Right cardiac atrium (tissue), 5 donors: ENCODE data around the gene RNF223. TPM values are rescaled to one million over a fixed set of nuclear protein-coding genes. Genes with fewer than 3 reads are reported as not detected.

Experiments
- ATAC-seq, 2 donors: fragments of 200-7000 bp; cut with Tn5 transposase; one replicate each; pipeline versions ENCODE4 v1.8.0 to v1.9.1; 2020; ENCODE audit warnings: moderate library complexity in 2 of 2, mild to moderate bottlenecking in 1 of 2
- DNase-seq, 3 donors: peaks; one replicate each; pipeline ENCODE4 v3.0.0-alpha.2; 2020
- H3K27ac ChIP-seq: one replicate; pipeline ENCODE4 v1.5.1; 2013; ENCODE audit warnings: mild to moderate bottlenecking, low read length, control low read depth, moderate library complexity
- H3K27me3 ChIP-seq: one replicate; pipeline ENCODE4 v1.6.1; 2013; ENCODE audit not compliant: control insufficient read depth, insufficient read depth
- H3K4me1 ChIP-seq: one replicate; pipeline ENCODE4 v1.6.1; 2013; ENCODE audit warnings: low read length; ENCODE audit not compliant: control insufficient read depth, insufficient read depth
- H3K4me3 ChIP-seq: one replicate; pipeline ENCODE4 v1.5.1; 2013; ENCODE audit warnings: low read length, control low read depth
- H3K9me3 ChIP-seq: one replicate; pipeline ENCODE4 v1.6.1; 2013; ENCODE audit warnings: low read length; ENCODE audit not compliant: control insufficient read depth
- WGBS: extraction: QIAGEN DNeasy Blood & Tissue Kit; methylation state at CpG from one replicate; pipeline ENCODE4 v1.1.7; 2013; 5-methylcytosine and 5-hydroxymethylcytosine counted together
- intact Hi-C, 4 donors: fragments of 100-400 bp; cut with DNase I; formaldehyde crosslinking; loops; one replicate each; pipeline versions ENCODE4 v1.11.0 to v1.14.0; 2022 to 2023
- long read RNA-seq, 4 donors: library from polyadenylated mRNA; unstranded; transcript quantifications; one replicate each; pipeline ENCODE4 v2.0.0, GENCODE V29; 2020 to 2021
- polyA plus RNA-seq: library from polyadenylated mRNA; stranded (reverse); fragments of 200-250 nt; gene quantifications from one replicate; pipeline ENCODE4 v1.2.3, GENCODE V29; 2013
- total RNA-seq, 4 donors: library from RNA; stranded (reverse); fragmentation: NEBNext Ultra II Directional; extraction: Animal tissue kit (Norgen Biotek cat#: 25700); gene quantifications; one replicate each; pipeline ENCODE4 v1.2.1, GENCODE V29; 2021
- donor health status: healthy with polysubstance abuse.
- donor health status: DM: no; HTN: yes; CAD: no.
- donor health status: DM: no; HTN: no; CAD: no.
- donor health status: DM: no; HTN: yes; CAD: no; lungs with severe emphysema.
- donor health status: DM: yes; HTN: yes; CAD: no.

The RNF223 gene
- not detected for total RNA-seq
- polyA plus RNA-seq: not detected
- long read RNA-seq, donor 1: 0 reads
- long read RNA-seq, donor 2: 0 reads
- long read RNA-seq, donor 3: 0 reads
- long read RNA-seq, donor 4: 0 reads

GRCh38 chr1:1073743-1074587 is at the start of gene RNF223:
Gene RNF223, minus strand, starts transcription at chr1:1074306. Its CDS starts 1,740 bp downstream, at chr1:1072566.
- no peaks in the 10 kb centered on the region for H3K4me1 ChIP-seq
- no peak within 1 kb of the TSS for H3K27ac ChIP-seq
- no peak within 1 kb of the TSS for H3K4me3 ChIP-seq
- intact Hi-C loops: no loop called here
- 68% methylated on average over 35 of the region's 35 CpGs for WGBS
- H3K9me3 ChIP-seq: no peaks in the 10 kb centered on the region
- no peaks in the 10 kb centered on the region for H3K27me3 ChIP-seq
- DNase-seq: peak; percentile 12 to 56 (median 50)
- ATAC-seq: peak; percentile 4 to 12

GRCh38 chr1:1122981-1123480 is 48.9 kb upstream of the RNF223 start:
- H3K27ac ChIP-seq: no peak overlapping the region
- H3K27me3 ChIP-seq: no peaks in the 10 kb centered on the region
- ATAC-seq: no peak
- 64% methylated on average over 18 of the region's 18 CpGs for WGBS
- no peaks in the 10 kb centered on the region for H3K4me1 ChIP-seq
- DNase-seq: peak in 2 of 3 donors; percentile 18 to 31
- H3K9me3 ChIP-seq: no peaks in the 10 kb centered on the region
- H3K4me3 ChIP-seq: no peak overlapping the region
- intact Hi-C loops: loop anchor here (1.0 to 10.0 kb wide), 5 partner anchors 112 to 172 kb away; partner anchors contain the start of genes B3GALT6 (in 1 of the 4), C1QTNF12 (in 1 of the 4) and SDF4 (in 1 of the 4)

- H3K4me1 ChIP-seq: no peaks in the 10 kb centered on the region
- DNase-seq: peak; percentile 87 to 94 (median 94)
- no peaks in the 10 kb centered on the region for H3K27me3 ChIP-seq
- peak; percentile 89 to 91 for ATAC-seq
- 15% methylated on average over 39 of the region's 39 CpGs for WGBS
- no peaks in the 10 kb centered on the region for H3K9me3 ChIP-seq
- no peak overlapping the region for H3K27ac ChIP-seq
- H3K4me3 ChIP-seq: no peak overlapping the region
- intact Hi-C loops: loop anchor here (1.0 to 10.0 kb wide), 5 partner anchors 113 to 173 kb away; partner anchors contain the start of genes B3GALT6 (in 1 of the 4), C1QTNF12 (in 1 of the 4) and SDF4 (in 1 of the 4)
These were observed 48.1 kb upstream of the RNF223 start for GRCh38 chr1:1122078-1122811.

GRCh38 chr1:1121611-1122077 is 47.5 kb upstream of the RNF223 start:
- Histone ChIP-seq H3K27ac (no peak overlapping the region), H3K27me3 (no peaks in the 10 kb centered on the region), H3K4me1 (no peaks in the 10 kb centered on the region), H3K4me3 (no peak overlapping the region), H3K9me3 (no peaks in the 10 kb centered on the region)
- ATAC-seq (peak; percentile 4 to 27), DNase-seq (peak; percentile 15 to 46 (median 45))
- WGBS: 48% methylated on average over 15 of the region's 15 CpGs
- intact Hi-C loops: loop anchor here (1.0 to 10.0 kb wide), 5 partner anchors 113 to 173 kb away; partner anchors contain the start of genes B3GALT6 (in 1 of the 4), C1QTNF12 (in 1 of the 4) and SDF4 (in 1 of the 4)

GRCh38 chr1:1120866-1121591 is 46.9 kb upstream of the RNF223 start:
- H3K27me3 ChIP-seq: no peaks in the 10 kb centered on the region
- no peaks in the 10 kb centered on the region for H3K4me1 ChIP-seq
- H3K4me3 ChIP-seq: no peak overlapping the region
- intact Hi-C loops: loop anchor here (5.0 to 10.0 kb wide), 4 partner anchors 114 to 174 kb away; partner anchors contain the start of genes B3GALT6 (in 1 of the 4), C1QTNF12 (in 1 of the 4) and SDF4 (in 1 of the 4)
- no peaks in the 10 kb centered on the region for H3K9me3 ChIP-seq
- no peak for ATAC-seq
- WGBS: 84% methylated on average over 25 of the region's 25 CpGs
- DNase-seq: peak in 2 of 3 donors; percentile 18 to 45
- H3K27ac ChIP-seq: no peak overlapping the region

GRCh38 chr1:1120096-1120495 is 46.0 kb upstream of the RNF223 start:
- ATAC-seq (no peak), DNase-seq (peak in 2 of 3 donors; percentile 15 to 33)
- H3K9me3 ChIP-seq: no peaks in the 10 kb centered on the region
- H3K4me3 ChIP-seq: no peak overlapping the region
- 64% methylated on average over 16 of the region's 16 CpGs for WGBS
- H3K27ac ChIP-seq: no peak overlapping the region
- intact Hi-C loops: loop anchor here (5.0 to 10.0 kb wide), 4 partner anchors 115 to 175 kb away; partner anchors contain the start of genes B3GALT6 (in 1 of the 4), C1QTNF12 (in 1 of the 4) and SDF4 (in 1 of the 4)
- no peaks in the 10 kb centered on the region for H3K27me3 ChIP-seq
- H3K4me1 ChIP-seq: no peaks in the 10 kb centered on the region

- H3K9me3 ChIP-seq: no peaks in the 10 kb centered on the region
- no peak for ATAC-seq
- peak in 2 of 3 donors; percentile 25 to 32 for DNase-seq
- no peaks in the 10 kb centered on the region for H3K27me3 ChIP-seq
- WGBS: 78% methylated on average over 20 of the region's 20 CpGs
- H3K4me1 ChIP-seq: no peaks in the 10 kb centered on the region
- no peak overlapping the region for H3K27ac ChIP-seq
- intact Hi-C loops: no loop called here
- H3K4me3 ChIP-seq: no peak overlapping the region
These were observed 45.3 kb upstream of the RNF223 start for GRCh38 chr1:1119272-1119890.

GRCh38 chr1:1118876-1119220 is 44.7 kb upstream of the RNF223 start:
- Histone ChIP-seq H3K27me3 (no peaks in the 10 kb centered on the region), H3K9me3 (no peaks in the 10 kb centered on the region), H3K4me1 (no peaks in the 10 kb centered on the region), H3K4me3 (no peak overlapping the region), H3K27ac (no peak overlapping the region)
- intact Hi-C loops: no loop called here
- ATAC-seq: no peak
- peak in 2 of 3 donors; percentile 35 to 38 for DNase-seq
- WGBS: 87% methylated on average over 11 of the region's 11 CpGs

- Histone ChIP-seq H3K4me3 (no peak overlapping the region), H3K27ac (no peak overlapping the region), H3K27me3 (no peaks in the 10 kb centered on the region), H3K9me3 (no peaks in the 10 kb centered on the region), H3K4me1 (no peaks in the 10 kb centered on the region)
- no peak for ATAC-seq
- DNase-seq: peak in 2 of 3 donors; percentile 44 to 53
- intact Hi-C loops: no loop called here
- WGBS: 83% methylated on average over 33 of the region's 33 CpGs
These were observed 44.1 kb upstream of the RNF223 start for GRCh38 chr1:1118011-1118875.
